Measurements from ENCODE around the gene JAM3. TPM values are rescaled to one million over a fixed set of nuclear protein-coding genes. Genes with fewer than 3 reads are reported as not detected.
"Not testable (repeated sequence)": the region's sequence is repeated elsewhere in the genome, so short reads cannot be mapped to it uniquely, and the experiment has no call there.

Gene JAM3
- polyA plus RNA-seq, 4 donors, result 50.4 to 59.8 (median 52.5) TPM

GRCh38 chr11:134098566-134099184, 29.8 kb downstream of the JAM3 start:
- no peak for DNase-seq (ENCODE audit: low read depth in 4 of 4, low spot score in 2 of 4)

GRCh38 chr11:134100171-134100570, 31.3 kb downstream of the JAM3 start:
- no peak for DNase-seq (ENCODE audit: low read depth in 4 of 4, low spot score in 2 of 4)

- DNase-seq (ENCODE audit: low read depth in 4 of 4, low spot score in 2 of 4), result no peak
Observed at GRCh38 chr11:134101282-134101681, 32.4 kb downstream of the JAM3 start.

- DNase-seq (ENCODE audit: low read depth in 4 of 4, low spot score in 2 of 4), result no peak
Observed at GRCh38 chr11:134110252-134110815, 41.5 kb downstream of the JAM3 start.

- not testable (repeated sequence) for DNase-seq (ENCODE audit: low read depth in 4 of 4, low spot score in 2 of 4)
Observed at GRCh38 chr11:134113787-134114186, 44.9 kb downstream of the JAM3 start.

- DNase-seq (ENCODE audit: low read depth in 4 of 4, low spot score in 2 of 4), result no peak
Observed at GRCh38 chr11:134116210-134116609, 47.3 kb downstream of the JAM3 start.

- no peak for DNase-seq (ENCODE audit: low read depth in 4 of 4, low spot score in 2 of 4)
Observed at GRCh38 chr11:134118006-134118405, 49.1 kb downstream of the JAM3 start.

GRCh38 chr11:134119094-134119493, 50.2 kb downstream of the JAM3 start:
- DNase-seq (ENCODE audit: low read depth in 4 of 4, low spot score in 2 of 4), result no peak

GRCh38 chr11:134120143-134120850, 51.4 kb downstream of the JAM3 start:
- DNase-seq (ENCODE audit: low read depth in 4 of 4, low spot score in 2 of 4), result peak in 1 of 4 donors; percentile 18

GRCh38 chr11:134120921-134121526, 52.2 kb downstream of the JAM3 start:
- DNase-seq (ENCODE audit: low read depth in 4 of 4, low spot score in 2 of 4), result peak in 1 of 4 donors; percentile 16

GRCh38 chr11:134124660-134125451, 56.0 kb downstream of the JAM3 start:
- peak in 1 of 4 donors; percentile 28 for DNase-seq (ENCODE audit: low read depth in 4 of 4, low spot score in 2 of 4)

- no peak for DNase-seq (ENCODE audit: low read depth in 4 of 4, low spot score in 2 of 4)
Observed at GRCh38 chr11:134125507-134125906, 56.6 kb downstream of the JAM3 start.

- no peak for DNase-seq (ENCODE audit: low read depth in 4 of 4, low spot score in 2 of 4)
Observed at GRCh38 chr11:134126217-134126822, 57.4 kb downstream of the JAM3 start.

GRCh38 chr11:134131628-134132244, 62.9 kb downstream of the JAM3 start:
- DNase-seq (ENCODE audit: low read depth in 4 of 4, low spot score in 2 of 4), result no peak

- no peak for DNase-seq (ENCODE audit: low read depth in 4 of 4, low spot score in 2 of 4)
Observed at GRCh38 chr11:134132808-134133207, 63.9 kb downstream of the JAM3 start.

GRCh38 chr11:134134167-134134566, 65.3 kb downstream of the JAM3 start:
- DNase-seq (ENCODE audit: low read depth in 4 of 4, low spot score in 2 of 4), result no peak

GRCh38 chr11:134138376-134138775, 69.5 kb downstream of the JAM3 start:
- no peak for DNase-seq (ENCODE audit: low read depth in 4 of 4, low spot score in 2 of 4)

- no peak for DNase-seq (ENCODE audit: low read depth in 4 of 4, low spot score in 2 of 4)
Observed at GRCh38 chr11:134139303-134139872, 70.5 kb downstream of the JAM3 start.

GRCh38 chr11:134139873-134140331, 71.0 kb downstream of the JAM3 start:
- peak in 3 of 4 donors; percentile 52 to 68 (median 53) for DNase-seq (ENCODE audit: low read depth in 4 of 4, low spot score in 2 of 4)

Data from left renal cortex interstitium (tissue), 4 donors.